ENCODE measurements around the gene BAAT. TPM values are rescaled to one million over a fixed set of nuclear protein-coding genes. Genes with fewer than 3 reads are reported as not detected.

The BAAT gene
- total and polyA plus RNA-seq, 2 donors from 2014 or later, result 0.09 to 0.15 TPM

DNA sequence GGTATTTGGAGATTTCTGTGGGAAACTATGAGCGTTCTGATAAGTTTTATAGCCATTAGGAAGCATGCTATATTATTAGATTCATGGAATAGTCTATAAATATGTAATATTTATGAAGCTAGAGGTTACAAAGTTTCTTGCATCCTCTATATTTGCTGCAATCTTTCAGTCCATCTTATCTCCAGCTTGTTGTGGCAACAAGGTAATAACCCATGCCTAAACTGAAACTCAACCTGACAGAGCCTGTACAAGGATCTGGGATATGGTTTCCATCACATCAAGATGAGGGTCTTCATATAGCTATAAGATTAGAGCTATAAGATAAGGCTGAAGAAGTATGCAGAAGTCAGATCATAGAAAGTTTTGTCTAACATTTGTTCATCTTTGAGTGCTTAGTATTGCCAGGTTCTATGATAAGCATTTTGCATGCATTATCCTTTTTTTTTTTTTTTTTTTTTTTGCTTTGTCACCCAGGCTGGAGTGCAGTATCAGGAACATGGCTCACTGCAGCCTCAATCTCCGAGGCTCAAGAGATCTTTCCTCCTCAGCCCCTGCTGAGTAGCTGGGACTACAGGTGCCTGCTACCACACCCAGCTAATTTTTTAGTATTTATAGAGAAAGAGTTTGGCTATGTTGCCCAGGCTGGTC is 14.8 kb downstream of the BAAT start:
- no peak for TF ChIP-seq CTCF (IDR thresholded peaks at IDR 0.05; ENCODE audit: borderline replicate concordance, extremely low read depth, insufficient read depth)
- intact Hi-C loops (cut with DNase I), result no loop called here
- no peak overlapping the region for H3K27ac ChIP-seq (ENCODE audit: low read depth in 2 of 2, low read length in 2 of 2)
- DNase-seq (no peak), FAIRE-seq (no peak)
- no peak overlapping the region for H3K9ac ChIP-seq (ENCODE audit: low read length in 3 of 3)
- H3K27me3 ChIP-seq (ENCODE audit: control insufficient read depth, insufficient read depth, low read length), result no peaks in the 10 kb centered on the region
- no peaks in the 10 kb centered on the region for H3K4me1 ChIP-seq (ENCODE audit: control insufficient read depth in 2 of 3, insufficient read depth in 2 of 3, low read depth in 1 of 3, low read length in 3 of 3)
- no peaks in the 10 kb centered on the region for H3K36me3 ChIP-seq (ENCODE audit: control insufficient read depth in 2 of 3, insufficient read depth in 3 of 3, low read length in 3 of 3)
- no peak overlapping the region for H3K4me3 ChIP-seq (ENCODE audit: low read length in 3 of 3)
- H3K9me3 ChIP-seq (ENCODE audit: control insufficient read depth in 2 of 3, insufficient read depth in 1 of 3, low read length in 3 of 3), result no peaks in the 10 kb centered on the region

DNA sequence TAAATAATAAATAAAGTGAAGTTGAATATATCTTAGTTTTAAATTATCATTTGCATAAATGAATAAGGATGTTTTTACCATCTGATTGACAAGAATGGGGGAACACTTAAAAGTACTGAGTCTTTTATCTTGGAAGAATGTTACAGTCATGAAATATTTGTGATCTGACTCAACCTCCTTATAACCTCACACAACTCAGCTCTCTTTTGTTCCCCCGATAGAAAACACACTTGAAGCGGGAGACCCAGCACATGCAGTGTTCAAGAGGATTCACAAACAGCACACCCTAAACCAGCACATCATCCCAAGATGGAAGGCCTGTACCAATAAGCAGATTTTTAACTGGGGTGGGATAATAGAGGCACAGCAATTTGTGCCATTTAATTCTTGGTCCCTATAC is 15.5 kb downstream of the BAAT start:
- H3K4me3 ChIP-seq (ENCODE audit: low read length in 3 of 3), result no peak overlapping the region
- H3K9me3 ChIP-seq (ENCODE audit: control insufficient read depth in 2 of 3, insufficient read depth in 1 of 3, low read length in 3 of 3), result no peaks in the 10 kb centered on the region
- H3K27ac ChIP-seq (ENCODE audit: low read depth in 2 of 2, low read length in 2 of 2), result no peak overlapping the region
- DNase-seq, result peak in 1 of 5 donors; percentile 10
- no peaks in the 10 kb centered on the region for H3K27me3 ChIP-seq (ENCODE audit: control insufficient read depth, insufficient read depth, low read length)
- intact Hi-C loops (cut with DNase I), result no loop called here
- H3K4me1 ChIP-seq (ENCODE audit: control insufficient read depth in 2 of 3, insufficient read depth in 2 of 3, low read depth in 1 of 3, low read length in 3 of 3), result no peaks in the 10 kb centered on the region
- no peak overlapping the region for H3K9ac ChIP-seq (ENCODE audit: low read length in 3 of 3)
- no peaks in the 10 kb centered on the region for H3K36me3 ChIP-seq (ENCODE audit: control insufficient read depth in 2 of 3, insufficient read depth in 3 of 3, low read length in 3 of 3)
- TF ChIP-seq CTCF (IDR thresholded peaks at IDR 0.05; ENCODE audit: borderline replicate concordance, extremely low read depth, insufficient read depth), result no peak
- FAIRE-seq, result no peak

GRCh38 chr9:101367323-101367722 is 17.5 kb downstream of the BAAT start:
- FAIRE-seq (no peak), DNase-seq (no peak)
- no peaks in the 10 kb centered on the region for H3K27me3 ChIP-seq (ENCODE audit: control insufficient read depth, insufficient read depth, low read length)
- intact Hi-C loops (cut with DNase I), result no loop called here
- no peaks in the 10 kb centered on the region for H3K36me3 ChIP-seq (ENCODE audit: control insufficient read depth in 2 of 3, insufficient read depth in 3 of 3, low read length in 3 of 3)
- H3K9me3 ChIP-seq (ENCODE audit: control insufficient read depth in 2 of 3, insufficient read depth in 1 of 3, low read length in 3 of 3), result no peaks in the 10 kb centered on the region
- no peak for TF ChIP-seq CTCF (IDR thresholded peaks at IDR 0.05; ENCODE audit: borderline replicate concordance, extremely low read depth, insufficient read depth)
- H3K9ac ChIP-seq (ENCODE audit: low read length in 3 of 3), result no peak overlapping the region
- no peaks in the 10 kb centered on the region for H3K4me1 ChIP-seq (ENCODE audit: control insufficient read depth in 2 of 3, insufficient read depth in 2 of 3, low read depth in 1 of 3, low read length in 3 of 3)
- no peak overlapping the region for H3K27ac ChIP-seq (ENCODE audit: low read depth in 2 of 2, low read length in 2 of 2)
- no peak overlapping the region for H3K4me3 ChIP-seq (ENCODE audit: low read length in 3 of 3)
